ENCODE results near the gene GAL.

GRCh38 chr11:68724293-68724692 lies 39.9 kb downstream of the GAL start:
- TF ChIP-seq TAF1 (IDR thresholded peaks at IDR 0.05; ENCODE audit: low read depth, low read length) (no peak), POLR2A (IDR thresholded peaks at IDR 0.05; ENCODE audit: control extremely low read depth in 1 of 2, low read depth in 2 of 2, low read length in 2 of 2) (no peak), CTCF (IDR thresholded peaks at IDR 0.05; ENCODE audit: control extremely low read depth in 1 of 3, insufficient read depth in 1 of 3, low read depth in 1 of 3, low read length in 3 of 3) (no peak), RBBP5 (IDR thresholded peaks at IDR 0.05; ENCODE audit: borderline replicate concordance, low read depth, low read length) (no peak), EZH2 (IDR thresholded peaks at IDR 0.05; ENCODE audit: low read depth, low read length, severe bottlenecking) (no peak), EP300 (IDR thresholded peaks at IDR 0.05; ENCODE audit: borderline replicate concordance in 1 of 2, low read depth in 2 of 2, low read length in 2 of 2) (no peak)
